SK-N-SH (cell line): ENCODE data around the gene PLVAP. TPM values are rescaled to one million over a fixed set of nuclear protein-coding genes. Genes with fewer than 3 reads are reported as not detected.

Experiments
- CTCF ChIA-PET: fragments of 300-600, 350-600 bp; formaldehyde crosslinking; extraction: SDS; loops from one replicate; lab custom pipeline; 2021; lab: Yijun Ruan, JAX
- POLR2A ChIA-PET: fragments of 350-600 bp; sonication (Branson Sonifier 250); formaldehyde crosslinking; extraction: SDS; loops from one replicate; lab custom pipeline; 2020; ENCODE audit warnings: antibody characterized with exemption, inconsistent platforms; lab: Yijun Ruan, JAX
- DNase-seq: peaks from one replicate; pipeline ENCODE4 v3.0.0; 2012
- H2AFZ ChIP-seq: fragments of 200-600 bp; sonication (generic); 2 replicates; pipeline ENCODE4 v1.8.1; 2016; ENCODE audit warnings: antibody characterized with exemption, mild to moderate bottlenecking, low read depth
- H3F3A ChIP-seq: fragments of 200-600 bp; sonication (generic); replicated peaks from 2 replicates; pipeline ENCODE3; 2016; ENCODE audit warnings: antibody characterized with exemption, mild to moderate bottlenecking; ENCODE audit not compliant: insufficient read depth
- H3K27ac ChIP-seq, 2 experiments: fragments of 200-500 bp in 1 of 2; fragments of 200-600 bp in 1 of 2; sonication (Bioruptor generic) in 1 of 2; sonication (generic), shearing (Covaris generic) in 1 of 2; 2 replicates each; pipeline versions ENCODE4 v1.5.1 to v1.6.1; 2014 to 2016; ENCODE audit warnings: low read depth in 2 of 2, inconsistent platforms in 1 of 2, low read length in 1 of 2, mild to moderate bottlenecking in 1 of 2, mixed read lengths in 1 of 2
- H3K27me3 ChIP-seq: fragments of 200-600 bp; sonication (generic), shearing (Covaris generic); 2 replicates; pipeline ENCODE4 v1.6.1; 2016; ENCODE audit warnings: mixed run types; ENCODE audit not compliant: insufficient read depth
- H3K36me3 ChIP-seq, 2 experiments: fragments of 200-500 bp in 1 of 2; fragments of 200-600 bp in 1 of 2; sonication (Bioruptor generic) in 1 of 2; sonication (generic) in 1 of 2; replicated peaks in 1 of 2; 2 replicates each; pipeline versions ENCODE3 to v1.5.1; 2014 to 2016; ENCODE audit warnings: low read length in 1 of 2, mild to moderate bottlenecking in 1 of 2; ENCODE audit not compliant: insufficient read depth in 2 of 2, control insufficient read depth in 1 of 2
- H3K4me1 ChIP-seq, 2 experiments: fragments of 200-500 bp in 1 of 2; fragments of 200-600 bp in 1 of 2; sonication (Bioruptor generic) in 1 of 2; sonication (generic), shearing (Covaris generic) in 1 of 2; 2 replicates each; pipeline versions ENCODE4 v1.5.1 to v1.6.1; 2014 to 2016; ENCODE audit warnings: low read depth in 1 of 2, low read length in 1 of 2, mixed run types in 1 of 2; ENCODE audit not compliant: insufficient read depth in 2 of 2, control insufficient read depth in 1 of 2
- H3K4me2 ChIP-seq: fragments of 200-600 bp; sonication (generic), shearing (Covaris generic); 2 replicates; pipeline ENCODE4 v1.6.1; 2017; ENCODE audit warnings: mixed run types
- H3K4me3 ChIP-seq, 2 experiments: fragments of 200-500 bp in 1 of 2; fragments of 200-600 bp in 1 of 2; sonication (Bioruptor generic) in 1 of 2; sonication (generic), shearing (Covaris generic) in 1 of 2; 2 replicates each; pipeline versions ENCODE4 v1.5.1 to v1.8.1; 2014 to 2016; ENCODE audit warnings: low read depth in 2 of 2, inconsistent platforms in 1 of 2, low read length in 1 of 2, mild to moderate bottlenecking in 1 of 2, mixed read lengths in 1 of 2, moderate library complexity in 1 of 2
- H3K79me2 ChIP-seq: fragments of 200-600 bp; sonication (generic); 2 replicates; pipeline ENCODE4 v1.8.1; 2017; ENCODE audit warnings: mild to moderate bottlenecking; ENCODE audit not compliant: insufficient read depth
- H3K9ac ChIP-seq: fragments of 200-600 bp; sonication (generic); 2 replicates; pipeline ENCODE4 v1.6.1; 2017; ENCODE audit warnings: mixed run types
- H3K9me2 ChIP-seq: fragments of 200-600 bp; sonication (generic); 2 replicates; pipeline ENCODE4 v1.6.1; 2017; ENCODE audit warnings: mixed run types
- H3K9me3 ChIP-seq: fragments of 200-600 bp; sonication (generic); 2 replicates; pipeline ENCODE4 v1.6.1; 2017; ENCODE audit warnings: mixed run types, mild to moderate bottlenecking, moderate library complexity
- H4K20me1 ChIP-seq: fragments of 200-600 bp; sonication (generic); 2 replicates; pipeline ENCODE4 v1.6.1; 2017; ENCODE audit warnings: mild to moderate bottlenecking, mixed run types; ENCODE audit not compliant: insufficient read depth
- GABPA ChIP-seq: IDR thresholded peaks from 2 replicates; pipeline ENCODE4 v1.4.0; 2012; ENCODE audit warnings: low read depth, mild to moderate bottlenecking
- MEF2A ChIP-seq: IDR thresholded peaks from 2 replicates; pipeline ENCODE4 v1.4.0; 2012; ENCODE audit warnings: low read depth, borderline replicate concordance
- MXI1 ChIP-seq: IDR thresholded peaks from 2 replicates; pipeline ENCODE4 v1.6.1; 2012; ENCODE audit warnings: mild to moderate bottlenecking, low read depth, low read length, improper control_type of control experiment
- NFIC ChIP-seq: IDR thresholded peaks from 2 replicates; pipeline ENCODE4 v1.4.0; 2012; ENCODE audit warnings: borderline replicate concordance
- POLR2AphosphoS5 ChIP-seq: IDR thresholded peaks from 2 replicates; pipeline ENCODE4 v1.6.1; 2012; ENCODE audit warnings: low read depth, low read length
- RFX5 ChIP-seq: IDR thresholded peaks from 2 replicates; pipeline ENCODE4 v1.6.1; 2012; ENCODE audit warnings: mild to moderate bottlenecking, improper control_type of control experiment, low read length
- RXRA ChIP-seq: IDR thresholded peaks from 2 replicates; pipeline ENCODE4 v1.4.0; 2012; ENCODE audit warnings: low read depth, mild to moderate bottlenecking, borderline replicate concordance
- SMC3 ChIP-seq: IDR thresholded peaks from 2 replicates; pipeline ENCODE4 v1.6.1; 2012; ENCODE audit warnings: low read depth, low read length, improper control_type of control experiment
- TAF1 ChIP-seq: IDR thresholded peaks from 2 replicates; pipeline ENCODE4 v1.6.1; 2012; ENCODE audit warnings: low read depth, mild to moderate bottlenecking, low read length, moderate library complexity, borderline replicate concordance
- WGBS: methylation state at CpG from one replicate; pipeline ENCODE4 v1.1.6; 2017; ENCODE audit warnings: low lambda C conversion rate; 5-methylcytosine and 5-hydroxymethylcytosine counted together
- polyA plus RNA-seq, 3 experiments: library from polyadenylated mRNA; depleted of rRNA; stranded (reverse); fragments of >200 nt; gene quantifications; 2 replicates each; pipeline ENCODE4 v1.2.3, GENCODE V29; 2012
- TF ChIP-seq, protein P1 (sequence below): fragments of 200-600 bp; sonication (generic); IDR thresholded peaks from 2 replicates; pipeline ENCODE4 v1.6.1; 2017; ENCODE audit warnings: antibody characterized with exemption, mild to moderate bottlenecking, moderate library complexity
- TF ChIP-seq, protein P2 (sequence below): IDR thresholded peaks from 2 replicates; pipeline ENCODE4 v1.4.0; 2012; ENCODE audit warnings: low read depth, borderline replicate concordance
- TF ChIP-seq, protein P3 (sequence below): IDR thresholded peaks from 2 replicates; pipeline ENCODE4; 2012

PLVAP gene
- polyA plus RNA-seq, 1 of the 3 experiments (the other 2 are of a cell fraction) = not detected

DNA sequence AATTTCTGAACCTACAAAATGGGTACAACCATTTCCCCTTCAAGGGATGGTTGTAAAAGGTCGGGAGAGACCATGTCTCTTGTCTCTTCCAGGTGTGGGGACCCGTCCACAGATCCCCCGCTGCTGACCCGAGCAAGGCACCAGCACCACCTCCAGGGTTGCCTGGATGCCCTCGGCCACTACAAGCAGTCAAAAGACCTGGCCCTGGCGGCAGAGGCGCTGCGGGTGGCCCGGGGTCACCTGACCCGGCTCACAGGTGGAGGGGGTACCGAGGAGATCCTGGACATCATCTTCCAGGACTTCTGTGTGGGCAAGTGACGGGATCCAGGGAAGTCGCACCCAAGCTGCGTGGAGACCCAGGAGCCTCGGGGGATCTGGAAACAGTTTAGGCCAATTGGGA lies 35.8 kb downstream of the PLVAP start:
- peaks cover 0 to 7% of the 10 kb centered on the region in 2 experiments for H3K36me3 ChIP-seq
- H3K4me2 ChIP-seq = no peak overlapping the region
- TF ChIP-seq, protein P1, sequence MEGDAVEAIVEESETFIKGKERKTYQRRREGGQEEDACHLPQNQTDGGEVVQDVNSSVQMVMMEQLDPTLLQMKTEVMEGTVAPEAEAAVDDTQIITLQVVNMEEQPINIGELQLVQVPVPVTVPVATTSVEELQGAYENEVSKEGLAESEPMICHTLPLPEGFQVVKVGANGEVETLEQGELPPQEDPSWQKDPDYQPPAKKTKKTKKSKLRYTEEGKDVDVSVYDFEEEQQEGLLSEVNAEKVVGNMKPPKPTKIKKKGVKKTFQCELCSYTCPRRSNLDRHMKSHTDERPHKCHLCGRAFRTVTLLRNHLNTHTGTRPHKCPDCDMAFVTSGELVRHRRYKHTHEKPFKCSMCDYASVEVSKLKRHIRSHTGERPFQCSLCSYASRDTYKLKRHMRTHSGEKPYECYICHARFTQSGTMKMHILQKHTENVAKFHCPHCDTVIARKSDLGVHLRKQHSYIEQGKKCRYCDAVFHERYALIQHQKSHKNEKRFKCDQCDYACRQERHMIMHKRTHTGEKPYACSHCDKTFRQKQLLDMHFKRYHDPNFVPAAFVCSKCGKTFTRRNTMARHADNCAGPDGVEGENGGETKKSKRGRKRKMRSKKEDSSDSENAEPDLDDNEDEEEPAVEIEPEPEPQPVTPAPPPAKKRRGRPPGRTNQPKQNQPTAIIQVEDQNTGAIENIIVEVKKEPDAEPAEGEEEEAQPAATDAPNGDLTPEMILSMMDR = no peak
- ChIA-PET POLR2A (no interaction called here), CTCF (interaction anchor here (1.0 to 8.9 kb wide), 3 partner anchors 44 to 54 kb away, joined by 3 to 80 read pairs (median 69); no protein-coding TSS in a partner anchor)
- no peaks in the 10 kb centered on the region for H3K9me2 ChIP-seq
- no peak overlapping the region for H3K9ac ChIP-seq
- H3K27ac ChIP-seq = no peak overlapping the region
- H4K20me1 ChIP-seq = no peaks in the 10 kb centered on the region
- no peaks in the 10 kb centered on the region for H3K9me3 ChIP-seq
- WGBS = 88% methylated on average over 11 of the region's 15 CpGs
- H3F3A ChIP-seq = peaks cover 6% of the 10 kb centered on the region
- peaks cover 8% of the 10 kb centered on the region; the same call in 1 of the 2 replicates for H3K79me2 ChIP-seq
- no peak for DNase-seq
- H3K4me1 ChIP-seq = peaks cover 0 to 9% of the 10 kb centered on the region in 2 experiments; a peak in 1 of 4 replicates
- H3K4me3 ChIP-seq = no peak overlapping the region
- H3K27me3 ChIP-seq = no peaks in the 10 kb centered on the region
- H2AFZ ChIP-seq = no peak overlapping the region

DNA sequence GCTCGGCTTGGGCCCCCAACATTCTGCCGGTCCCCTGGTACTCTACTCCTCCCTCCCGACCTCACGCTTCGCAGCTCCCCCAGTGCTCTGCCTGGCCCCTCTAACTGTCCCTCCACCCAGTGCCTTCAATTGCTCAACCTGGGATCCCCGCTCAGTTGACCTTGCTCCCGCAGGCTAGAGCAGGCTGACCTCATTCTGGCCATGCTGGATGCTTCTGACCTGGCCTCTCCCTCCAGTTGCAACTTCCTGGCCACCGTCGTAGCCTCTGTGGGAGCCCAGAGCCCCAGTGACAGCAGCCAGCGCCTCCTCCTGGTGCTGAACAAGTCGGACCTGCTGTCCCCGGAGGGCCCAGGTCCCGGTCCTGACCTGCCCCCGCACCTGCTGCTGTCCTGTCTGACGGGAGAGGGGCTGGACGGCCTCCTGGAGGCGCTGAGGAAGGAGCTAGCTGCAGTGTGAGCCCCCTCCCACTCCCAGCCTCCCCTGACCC lies 36.2 kb downstream of the PLVAP start:
- CTCF ChIA-PET = interaction anchor here (1.0 to 8.9 kb wide), 4 partner anchors 44 to 55 kb away, joined by 3 to 80 read pairs (median 40); no protein-coding TSS in a partner anchor
- Histone ChIP-seq H3K9me3 (no peaks in the 10 kb centered on the region), H3K27me3 (no peaks in the 10 kb centered on the region)

DNA sequence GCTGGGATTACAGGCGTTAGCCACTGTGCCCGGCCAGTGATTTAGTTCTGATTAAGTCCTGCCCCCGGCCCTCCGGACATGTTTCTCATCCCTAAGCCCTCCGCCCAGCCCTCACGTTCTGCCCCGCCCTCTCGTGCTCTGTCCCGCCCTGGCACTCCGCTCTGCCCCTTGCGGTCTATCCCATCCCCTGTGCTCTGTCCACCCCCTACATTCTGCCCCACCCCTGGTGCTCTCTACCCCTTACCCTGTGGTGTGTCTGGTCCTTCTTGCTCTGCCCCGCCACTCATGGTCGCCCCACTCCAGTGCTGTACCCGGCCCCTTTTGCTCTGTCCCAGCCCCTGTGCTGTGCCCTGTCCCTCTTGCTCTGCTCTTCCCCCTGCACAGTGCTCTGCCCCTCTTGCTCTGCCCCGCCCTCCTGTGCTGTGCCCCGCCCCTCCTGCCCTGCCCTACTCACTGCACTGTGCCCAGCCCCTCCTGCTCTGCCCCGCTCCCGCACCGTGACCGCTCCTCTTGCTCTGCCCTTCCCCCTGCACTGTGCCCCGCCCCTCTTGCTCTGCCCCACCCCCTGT lies 36.8 kb downstream of the PLVAP start:
- no peak overlapping the region for H3K27ac ChIP-seq
- peaks cover 8% of the 10 kb centered on the region; the same call in 1 of the 2 replicates for H3K79me2 ChIP-seq
- H3K27me3 ChIP-seq = no peaks in the 10 kb centered on the region
- H3K9me2 ChIP-seq = no peaks in the 10 kb centered on the region
- 94% methylated on average over 21 of the region's 21 CpGs for WGBS
- no peaks in the 10 kb centered on the region for H4K20me1 ChIP-seq
- POLR2A ChIA-PET = interaction anchor here (0.6 kb wide), 1 partner anchor 645 kb away, joined by 3 read pairs; no protein-coding TSS in a partner anchor
- DNase-seq = no peak
- H3K4me2 ChIP-seq = no peak overlapping the region
- H3K9ac ChIP-seq = no peak overlapping the region
- H3K9me3 ChIP-seq = no peaks in the 10 kb centered on the region
- H3F3A ChIP-seq = peaks cover 6% of the 10 kb centered on the region
- peaks cover 0 to 9% of the 10 kb centered on the region in 2 experiments; a peak in 1 of 4 replicates for H3K4me1 ChIP-seq
- no peak overlapping the region for H2AFZ ChIP-seq
- CTCF ChIA-PET = interaction anchor here (1.0 to 3.0 kb wide), 2 partner anchors 45 to 55 kb away, joined by 3 to 12 read pairs; no protein-coding TSS in a partner anchor
- peaks cover 0 to 7% of the 10 kb centered on the region in 2 experiments for H3K36me3 ChIP-seq
- no peak overlapping the region for H3K4me3 ChIP-seq
- TF ChIP-seq RFX5 (no peak), MXI1 (no peak), GABPA (no peak), TAF1 (no peak), RXRA (no peak), NFIC (no peak), POLR2AphosphoS5 (no peak), SMC3 (no peak), MEF2A (no peak)
- TF ChIP-seq, protein P2, sequence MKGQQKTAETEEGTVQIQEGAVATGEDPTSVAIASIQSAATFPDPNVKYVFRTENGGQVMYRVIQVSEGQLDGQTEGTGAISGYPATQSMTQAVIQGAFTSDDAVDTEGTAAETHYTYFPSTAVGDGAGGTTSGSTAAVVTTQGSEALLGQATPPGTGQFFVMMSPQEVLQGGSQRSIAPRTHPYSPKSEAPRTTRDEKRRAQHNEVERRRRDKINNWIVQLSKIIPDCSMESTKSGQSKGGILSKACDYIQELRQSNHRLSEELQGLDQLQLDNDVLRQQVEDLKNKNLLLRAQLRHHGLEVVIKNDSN = no peak
- TF ChIP-seq, protein P3, sequence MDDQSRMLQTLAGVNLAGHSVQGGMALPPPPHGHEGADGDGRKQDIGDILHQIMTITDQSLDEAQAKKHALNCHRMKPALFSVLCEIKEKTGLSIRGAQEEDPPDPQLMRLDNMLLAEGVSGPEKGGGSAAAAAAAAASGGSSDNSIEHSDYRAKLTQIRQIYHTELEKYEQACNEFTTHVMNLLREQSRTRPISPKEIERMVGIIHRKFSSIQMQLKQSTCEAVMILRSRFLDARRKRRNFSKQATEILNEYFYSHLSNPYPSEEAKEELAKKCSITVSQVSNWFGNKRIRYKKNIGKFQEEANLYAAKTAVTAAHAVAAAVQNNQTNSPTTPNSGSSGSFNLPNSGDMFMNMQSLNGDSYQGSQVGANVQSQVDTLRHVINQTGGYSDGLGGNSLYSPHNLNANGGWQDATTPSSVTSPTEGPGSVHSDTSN = no peak

More for the DNA sequence above, 36.2 kb downstream of the PLVAP start:
- 87% methylated on average over 10 of the region's 17 CpGs for WGBS
- POLR2A ChIA-PET = no interaction called here
- Histone ChIP-seq H3K4me2 (no peak overlapping the region), H3K4me1 (peaks cover 0 to 9% of the 10 kb centered on the region in 2 experiments; a peak in 1 of 4 replicates), H3K36me3 (peaks cover 0 to 7% of the 10 kb centered on the region in 2 experiments), H3F3A (peaks cover 6% of the 10 kb centered on the region), H2AFZ (no peak overlapping the region), H4K20me1 (no peaks in the 10 kb centered on the region), H3K27ac (no peak overlapping the region), H3K9ac (no peak overlapping the region), H3K9me2 (no peaks in the 10 kb centered on the region), H3K4me3 (no peak overlapping the region), H3K79me2 (peaks cover 8% of the 10 kb centered on the region; the same call in 1 of the 2 replicates)
- TF ChIP-seq NFIC = no peak
- no peak for DNase-seq
